HG02759 (cell line): ENCODE results near the gene BTBD9.
"Not testable (repeated sequence)": the region's sequence is repeated elsewhere in the genome, so short reads cannot be mapped to it uniquely, and the experiment has no call there.

Source experiments
- ATAC-seq: cut with Tn5 transposase; IDR thresholded peaks from one replicate; pipeline ENCODE4 v1.9.1; 2021; ENCODE audit warnings: mild to moderate bottlenecking, moderate library complexity; ENCODE audit not compliant: unreplicated experiment

Gene BTBD9

DNA sequence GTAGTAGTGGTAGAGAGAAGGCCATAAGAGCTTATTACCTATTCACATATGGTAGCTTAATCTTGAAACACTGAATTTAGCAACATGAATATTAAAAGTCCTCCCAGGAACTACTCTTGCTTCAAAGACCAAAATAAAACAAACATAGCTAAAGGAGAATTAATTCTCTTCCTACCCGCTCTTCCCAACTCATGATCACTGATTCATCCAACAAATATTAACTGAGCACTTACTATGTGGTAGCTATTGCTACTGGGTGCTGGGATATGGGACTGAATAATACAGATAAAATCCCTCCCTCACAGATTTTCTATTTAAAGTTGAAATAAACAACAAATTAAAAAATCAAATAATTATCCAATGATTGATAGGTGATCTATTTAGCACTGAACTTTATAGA is 287.1 kb downstream of the BTBD9 start:
- no peak for ATAC-seq

DNA sequence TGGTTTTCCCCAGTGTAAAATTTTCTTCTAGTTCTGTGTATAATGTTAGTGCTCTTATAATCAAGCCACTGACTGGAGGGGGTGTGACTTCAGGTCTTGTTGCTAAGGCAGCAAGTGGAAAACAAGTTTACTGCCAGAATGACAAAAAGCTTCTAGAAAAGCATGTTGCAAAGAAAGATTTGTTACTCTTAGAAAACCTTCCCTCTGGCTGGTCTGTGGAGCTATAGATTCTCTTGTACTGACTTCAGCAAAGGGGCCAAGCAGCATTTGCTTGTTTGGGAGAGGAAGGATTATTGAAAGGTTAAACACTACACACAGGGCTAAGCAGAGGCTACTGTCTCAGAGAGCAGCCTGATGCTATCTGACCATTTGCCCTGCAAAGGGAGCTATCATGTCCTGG is 288.8 kb downstream of the BTBD9 start:
- no peak for ATAC-seq

DNA sequence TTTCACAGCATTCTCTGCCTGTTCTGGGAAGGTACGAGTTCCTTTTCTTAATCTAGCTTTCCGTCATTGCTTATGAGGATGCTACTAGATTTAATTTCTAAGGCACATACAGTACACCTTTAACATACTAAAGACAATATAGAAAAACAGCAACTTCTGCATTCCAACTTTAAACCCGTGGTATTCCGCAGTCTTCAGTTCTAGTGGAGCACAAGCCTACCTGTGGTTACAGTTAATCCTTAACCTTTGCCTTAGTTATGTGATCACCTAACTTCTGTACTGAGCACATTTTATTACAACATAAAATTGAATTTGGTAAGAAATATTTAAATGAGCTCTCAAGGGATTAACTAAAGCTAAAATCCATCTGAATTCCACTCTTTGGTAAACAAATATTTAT is 289.5 kb downstream of the BTBD9 start:
- ATAC-seq: no peak

DNA sequence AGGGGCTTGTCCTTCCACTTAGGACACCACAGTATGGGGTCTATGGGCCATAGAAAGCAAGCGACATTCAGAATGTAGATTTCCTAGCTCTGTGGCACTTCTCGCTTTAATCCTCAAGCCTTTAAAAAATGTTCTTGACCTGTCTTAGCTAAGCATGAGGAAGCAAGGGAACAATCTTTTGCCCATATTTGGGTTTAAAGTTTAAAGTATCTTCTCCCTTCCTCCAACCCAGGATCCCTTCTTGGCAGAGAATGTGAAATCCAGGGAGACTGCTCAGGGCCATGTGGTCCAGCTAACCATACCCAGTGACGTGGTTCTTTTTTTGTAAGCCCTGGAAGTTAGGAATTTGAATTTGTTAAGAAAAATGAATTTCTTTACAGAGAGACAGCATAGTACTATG is 289.9 kb downstream of the BTBD9 start:
- ATAC-seq: no peak

DNA sequence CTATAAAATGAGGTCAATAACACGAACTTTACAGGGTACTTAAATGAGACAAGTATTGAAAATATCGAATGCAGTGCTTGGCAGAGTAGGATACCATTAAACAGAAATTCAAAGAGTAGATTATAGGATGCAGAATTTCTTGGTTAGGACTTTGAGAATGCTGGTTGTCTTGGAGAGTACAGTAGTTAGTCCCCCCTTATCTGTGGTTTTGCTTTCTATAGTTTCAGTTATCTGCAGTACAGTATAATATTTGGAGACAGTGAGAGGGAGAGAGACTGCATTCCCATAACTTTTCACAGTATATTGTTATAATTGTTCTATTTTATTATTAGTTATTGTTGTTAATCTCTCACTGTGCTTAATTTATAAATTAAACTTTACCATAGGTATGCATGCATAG is 290.5 kb downstream of the BTBD9 start:
- no peak for ATAC-seq

DNA sequence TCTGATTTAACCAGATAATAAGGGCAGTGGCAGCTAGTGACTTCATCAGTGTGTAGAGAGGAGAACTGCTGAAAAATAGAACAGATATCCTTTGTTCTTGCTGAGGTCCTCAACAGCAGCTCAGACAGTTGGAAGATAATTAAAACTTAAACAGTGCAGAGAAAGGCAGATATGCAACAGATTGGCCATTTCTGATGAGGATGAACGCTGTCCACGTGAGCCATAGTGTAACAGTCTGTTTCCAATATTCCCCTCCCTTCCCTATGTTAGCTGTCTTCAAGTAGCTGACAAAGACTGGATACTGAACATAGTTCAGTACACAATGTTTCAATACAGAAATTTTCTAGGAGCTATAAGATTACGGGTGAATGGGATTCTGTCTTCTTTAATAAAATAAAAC is 291.4 kb downstream of the BTBD9 start:
- ATAC-seq: no peak

DNA sequence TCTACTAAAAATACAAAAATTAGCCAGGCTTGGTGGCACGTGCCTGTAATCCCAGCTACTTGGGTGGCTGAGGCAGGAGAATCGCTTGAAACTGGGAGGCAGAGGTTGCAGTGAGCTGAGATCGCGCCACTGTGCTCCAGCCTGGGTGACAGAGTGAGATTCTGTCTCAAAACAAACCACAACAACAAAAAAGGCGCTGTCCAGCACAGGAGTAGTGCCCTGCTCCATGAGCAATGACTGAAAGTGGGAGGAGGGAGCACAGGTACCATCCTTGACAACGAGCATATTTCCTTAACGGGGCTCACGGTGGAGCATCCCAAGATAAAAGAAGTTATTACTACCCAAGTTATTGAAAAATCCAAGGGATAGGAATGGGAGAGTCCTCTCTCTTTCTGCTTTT is 291.9 kb downstream of the BTBD9 start:
- not testable (repeated sequence) for ATAC-seq

DNA sequence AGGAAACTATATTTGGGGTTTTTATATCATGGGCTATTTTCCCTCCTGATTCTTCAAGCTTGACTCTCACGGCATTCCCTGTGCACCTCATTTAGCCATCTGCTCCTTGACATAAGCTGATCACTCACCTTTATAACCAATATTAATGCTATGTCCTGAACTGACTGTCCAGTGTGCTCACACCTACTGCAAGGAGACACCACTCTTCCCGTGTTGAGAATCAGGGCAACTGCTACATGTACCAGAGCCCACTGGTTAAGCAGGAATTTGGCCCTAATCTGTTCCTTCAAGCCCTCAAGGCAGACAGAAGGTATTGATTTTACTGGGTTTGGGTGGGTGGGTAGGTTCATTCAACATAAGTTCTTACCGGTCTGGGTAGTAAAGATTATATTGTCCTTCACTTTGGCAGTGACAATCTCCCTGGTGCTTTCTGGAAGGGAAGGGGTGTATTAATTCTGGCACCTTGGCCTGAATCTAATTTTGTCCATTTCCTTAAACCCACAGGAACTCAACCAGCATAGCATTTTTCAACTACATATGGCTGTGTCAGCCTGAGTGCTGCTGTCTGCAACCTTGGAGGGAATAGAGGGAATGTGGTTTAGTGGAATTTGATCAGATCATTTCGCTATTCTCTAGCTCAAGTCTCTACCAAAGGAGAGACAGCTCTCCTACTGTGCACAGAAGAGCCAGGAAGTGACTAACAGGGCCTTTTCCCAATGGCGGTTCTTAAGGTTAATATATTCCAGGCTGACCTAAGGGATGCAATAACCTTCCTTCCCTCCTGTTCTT is 293.2 kb downstream of the BTBD9 start:
- no peak for ATAC-seq

DNA sequence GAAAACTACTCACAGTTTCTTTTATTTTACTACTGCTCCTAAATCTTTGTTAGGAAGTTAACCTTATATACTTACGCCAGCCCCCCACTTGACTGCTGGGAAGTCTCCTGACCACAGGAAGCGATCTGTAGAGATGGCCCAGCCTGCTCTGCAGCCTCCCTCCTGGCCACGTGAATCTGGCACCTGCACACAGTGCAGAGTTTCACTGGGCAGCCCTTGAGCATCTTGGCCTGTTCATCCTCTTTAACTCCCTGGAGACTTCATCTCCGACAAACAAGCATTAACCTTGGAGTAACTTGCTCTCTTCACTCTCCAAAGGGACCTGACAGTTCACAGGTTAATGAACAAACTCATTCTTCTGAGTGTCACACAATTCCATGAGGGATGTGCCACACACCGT is 294.1 kb downstream of the BTBD9 start:
- no peak for ATAC-seq

DNA sequence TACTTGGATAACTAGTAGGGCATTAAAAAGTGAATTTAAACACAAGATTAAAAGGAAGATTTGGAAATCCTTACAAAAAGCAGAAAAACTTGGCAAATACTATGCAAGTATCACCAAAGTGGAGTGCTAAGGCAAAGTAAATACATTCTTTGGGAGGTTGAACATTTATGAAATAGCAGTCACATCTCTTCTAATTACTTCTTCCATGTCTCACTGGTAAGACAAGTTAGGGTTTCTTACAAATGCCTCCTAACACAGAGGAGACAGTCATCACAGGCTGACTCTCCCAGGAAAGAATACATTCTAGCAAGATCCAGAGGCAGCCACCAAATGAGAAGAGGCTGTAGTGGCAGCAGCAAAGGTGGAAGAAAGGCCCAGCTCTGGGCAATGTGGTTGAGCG is 298.2 kb downstream of the BTBD9 start:
- no peak for ATAC-seq

DNA sequence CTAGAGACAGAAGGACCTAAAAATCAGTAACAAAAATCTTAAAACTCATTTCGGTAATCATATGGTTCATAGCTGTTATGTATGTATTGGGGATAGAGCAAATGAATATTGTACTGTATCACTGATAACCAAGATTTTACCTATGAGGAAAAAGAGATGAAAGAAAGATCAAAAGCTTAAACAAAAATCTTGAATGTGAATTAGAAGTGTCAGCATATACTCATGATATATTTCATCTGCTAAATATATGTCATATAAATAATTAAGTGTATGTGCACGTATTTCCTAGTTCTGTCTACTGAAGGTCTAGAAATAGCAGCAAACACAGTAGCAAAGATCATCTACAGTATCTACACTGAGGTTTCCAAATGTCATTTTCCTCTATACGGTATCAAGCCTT is 299.8 kb downstream of the BTBD9 start:
- ATAC-seq: no peak

DNA sequence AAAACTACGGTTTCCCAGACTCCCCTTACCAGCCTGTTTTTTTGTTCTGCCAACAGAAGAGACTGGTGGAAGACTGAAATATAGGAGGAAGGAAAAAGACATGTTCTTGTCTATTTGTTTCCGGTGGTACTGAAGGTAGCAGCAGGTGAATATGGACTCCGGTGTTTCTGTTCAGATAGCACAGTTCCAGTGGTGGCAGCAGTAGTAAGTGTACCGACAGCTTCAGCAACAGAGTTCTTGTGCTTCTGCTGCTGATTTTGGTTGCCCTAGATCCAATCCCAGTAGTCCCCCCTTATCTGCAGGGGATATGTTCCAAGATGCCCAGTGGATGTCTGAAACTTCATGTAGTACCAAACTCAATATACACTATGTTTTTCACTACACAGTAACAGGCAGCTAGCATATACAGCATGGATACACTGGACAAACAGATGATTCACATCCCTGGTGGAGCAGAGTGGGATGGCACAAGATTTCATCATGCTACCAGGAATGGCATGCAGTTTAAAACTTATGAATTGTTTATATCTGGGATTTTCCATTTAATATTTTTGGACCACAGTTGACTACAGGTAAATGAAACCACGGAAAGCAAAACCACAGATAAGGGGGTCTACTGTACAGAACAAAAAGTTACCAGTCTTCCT is 301.8 kb downstream of the BTBD9 start:
- ATAC-seq: no peak

DNA sequence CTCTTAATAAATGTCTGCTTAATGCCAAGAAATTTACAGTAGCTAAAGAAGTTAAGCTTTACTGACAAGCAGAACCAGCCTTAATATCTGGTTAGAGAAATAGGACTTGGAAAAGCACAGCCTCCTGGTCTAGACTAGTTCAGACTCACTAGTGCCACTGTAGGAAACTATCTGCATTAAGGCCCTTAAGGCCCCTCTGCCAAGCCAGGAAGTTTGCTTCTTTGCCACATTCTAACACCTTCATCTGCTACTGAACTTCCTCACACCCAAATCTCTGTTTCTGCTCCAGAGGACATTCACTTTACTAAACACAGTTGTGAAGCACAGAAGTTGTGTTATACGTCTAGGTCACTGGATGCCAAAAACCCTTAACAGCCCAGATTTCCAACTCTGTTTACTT is 302.8 kb downstream of the BTBD9 start:
- no peak for ATAC-seq

DNA sequence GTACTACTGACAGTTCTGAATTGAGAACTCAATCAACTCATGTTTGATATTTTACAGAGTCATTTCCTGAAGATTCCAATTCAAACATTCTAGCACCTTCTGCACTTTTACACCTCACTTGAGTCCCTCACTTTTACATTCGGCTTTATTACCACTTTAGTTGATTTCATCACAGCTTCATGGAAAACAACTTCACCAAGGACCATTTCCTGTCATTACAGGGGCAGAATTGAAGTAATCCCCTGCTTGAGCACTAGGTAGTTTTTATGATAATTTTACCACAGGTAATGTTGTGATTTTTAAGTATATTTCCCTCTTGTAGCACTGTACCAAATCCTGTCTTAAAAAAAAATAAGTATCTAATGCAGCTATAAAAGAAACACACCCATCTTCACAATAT is 312.9 kb downstream of the BTBD9 start:
- ATAC-seq: no peak

DNA sequence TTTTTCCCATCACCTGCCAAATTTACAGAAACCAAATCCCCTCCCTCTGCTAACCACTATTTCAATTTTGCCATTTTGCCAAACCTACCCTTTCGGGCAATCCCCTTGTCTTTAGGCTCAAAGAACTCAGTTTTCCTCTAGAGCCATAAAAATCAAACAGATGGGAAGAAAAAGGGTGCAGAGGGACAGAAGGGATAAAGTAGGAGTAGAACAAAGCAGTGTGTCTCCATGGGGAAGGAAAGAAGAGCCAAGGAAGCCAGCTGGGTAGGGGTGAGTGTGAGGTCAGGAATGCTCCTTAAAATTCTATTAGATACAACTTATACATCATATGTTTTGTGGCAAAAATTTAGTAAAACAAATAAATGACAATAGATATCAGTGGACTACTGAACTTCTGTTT is 316.5 kb downstream of the BTBD9 start:
- no peak for ATAC-seq

DNA sequence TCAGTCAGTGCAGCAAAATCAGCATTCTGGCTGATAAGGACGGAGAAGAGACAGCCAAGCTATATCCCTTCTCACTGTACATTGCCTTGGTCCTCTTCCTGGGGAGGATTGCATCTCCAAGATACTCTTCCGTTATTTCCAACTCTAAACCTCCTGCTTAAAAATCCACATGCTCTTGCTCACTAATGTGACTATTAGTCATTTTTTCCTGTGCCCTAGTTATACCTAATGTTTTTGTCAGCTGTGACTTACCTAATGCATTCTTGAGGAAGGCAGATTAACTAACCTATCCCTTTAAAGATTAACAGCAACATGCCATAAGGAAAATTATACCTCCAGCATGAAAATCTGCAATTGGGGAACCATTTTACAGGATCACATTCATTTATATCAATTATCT is 317.6 kb downstream of the BTBD9 start:
- ATAC-seq: no peak

DNA sequence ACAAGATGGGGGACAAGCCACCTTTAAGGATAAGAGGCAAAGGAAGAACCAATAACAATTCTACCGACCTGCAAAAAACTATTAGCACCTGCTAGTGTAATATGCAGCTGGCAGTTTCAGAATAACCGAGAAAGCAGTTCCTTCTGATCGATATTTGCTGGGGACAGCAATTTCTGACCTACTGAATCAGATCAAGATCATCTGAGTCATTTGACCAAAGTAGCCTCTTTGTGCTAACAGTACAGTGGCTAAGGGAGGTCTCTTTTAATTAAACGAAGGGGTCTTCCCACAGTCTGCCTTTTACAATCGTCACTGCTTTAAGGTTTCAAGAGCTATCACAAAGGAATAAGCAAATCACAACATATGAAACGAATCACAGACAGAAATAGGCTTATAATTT is 318.9 kb downstream of the BTBD9 start:
- ATAC-seq: peak; percentile 69

DNA sequence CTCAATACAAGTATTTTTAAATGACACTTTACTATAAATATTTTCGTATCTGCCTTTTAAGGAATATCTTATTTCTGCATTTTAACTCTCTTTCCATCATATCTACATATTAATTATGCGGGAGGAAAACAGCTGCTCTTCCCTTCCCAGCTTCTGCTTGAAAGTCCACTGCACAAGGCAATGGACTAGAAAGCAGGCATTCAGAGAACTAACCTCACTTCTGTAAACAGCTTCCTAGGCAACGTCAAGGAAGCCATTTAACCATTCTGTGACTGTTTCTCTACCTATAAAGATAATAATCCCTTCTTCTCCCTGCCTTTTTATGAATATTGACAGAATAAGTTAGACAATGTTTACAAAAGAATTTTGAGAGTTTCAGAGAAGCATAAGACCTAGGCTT is 319.4 kb downstream of the BTBD9 start:
- no peak for ATAC-seq

DNA sequence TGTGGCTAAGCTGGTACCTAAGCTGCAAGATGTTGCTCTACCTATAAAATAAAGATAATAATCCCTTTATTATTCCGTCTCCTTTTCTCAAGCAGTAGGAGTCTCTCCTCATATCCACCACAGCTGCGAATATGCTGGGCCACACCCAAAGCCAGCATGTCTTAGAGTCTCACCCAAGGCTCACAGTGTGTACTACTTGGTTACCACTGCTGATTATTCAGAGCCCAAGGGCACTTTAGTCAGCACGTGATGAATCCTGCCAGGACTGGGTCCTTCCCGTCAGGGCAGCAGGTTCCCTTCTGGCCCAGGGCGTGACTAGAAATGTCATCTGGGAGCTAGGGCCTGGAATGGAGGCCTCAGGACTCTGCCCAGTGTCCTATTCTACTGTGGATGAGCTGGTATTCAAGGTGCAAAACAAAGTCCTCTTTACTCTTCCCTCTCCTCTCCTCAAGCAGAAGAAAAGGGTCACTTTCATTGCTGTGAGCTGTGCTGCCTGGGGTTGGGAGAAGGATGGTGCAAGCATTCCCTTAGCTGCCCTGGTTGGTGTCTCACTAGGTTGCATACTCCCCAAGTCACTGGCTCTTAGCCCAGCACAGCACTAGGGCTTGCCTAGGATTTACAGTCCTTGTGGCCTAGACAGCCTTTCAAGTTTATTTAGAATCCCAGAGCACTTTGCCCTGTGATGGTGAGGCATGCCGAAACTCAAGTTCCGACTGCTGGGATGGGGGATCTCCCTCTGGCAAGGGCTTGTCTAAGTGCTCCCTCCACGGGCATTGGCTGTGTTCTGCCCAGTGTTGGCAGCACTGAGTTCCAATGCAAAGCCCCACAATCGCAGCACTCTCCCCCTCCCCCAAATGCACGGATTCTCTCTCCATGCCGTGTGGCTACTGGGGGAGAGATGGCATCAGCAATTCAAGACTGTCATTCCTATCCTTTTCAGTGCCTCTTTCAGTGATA is 320.2 kb downstream of the BTBD9 start:
- ATAC-seq: no peak

DNA sequence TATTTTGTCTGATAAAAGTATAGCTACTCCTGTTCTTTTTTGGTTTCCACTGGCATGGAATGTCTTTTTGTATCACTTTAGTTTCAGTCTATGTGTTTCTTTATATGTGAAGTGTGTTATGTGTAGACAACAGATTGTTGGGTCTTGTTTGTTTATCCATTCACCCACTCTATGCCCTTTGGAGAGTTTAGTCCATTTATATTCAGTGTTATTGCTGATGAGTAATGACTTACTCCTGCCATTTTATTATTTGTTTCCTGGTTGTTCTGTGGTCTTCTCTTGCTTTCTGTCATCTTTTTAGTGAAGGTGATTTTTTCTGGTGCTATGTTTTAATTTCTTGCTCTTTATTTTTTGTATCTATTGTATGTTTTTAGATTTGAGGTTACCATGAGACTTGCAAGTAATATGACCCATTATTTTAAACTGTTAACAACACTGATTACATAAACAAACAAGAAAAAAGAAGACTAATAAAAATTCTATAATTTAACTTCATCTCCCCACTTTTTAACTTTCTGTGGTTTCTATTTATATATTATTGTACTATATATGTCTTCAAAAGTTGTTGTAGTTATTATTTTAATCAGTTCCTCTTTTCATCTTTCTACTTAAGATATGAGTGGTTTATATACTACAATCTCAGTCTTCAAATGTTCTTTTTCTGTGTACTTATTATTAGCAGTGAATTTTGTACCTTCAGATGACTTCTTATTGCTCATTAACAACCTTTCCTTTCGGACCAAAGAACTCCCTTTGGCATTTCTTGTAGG is 323.4 kb downstream of the BTBD9 start:
- peak; percentile 55 for ATAC-seq

DNA sequence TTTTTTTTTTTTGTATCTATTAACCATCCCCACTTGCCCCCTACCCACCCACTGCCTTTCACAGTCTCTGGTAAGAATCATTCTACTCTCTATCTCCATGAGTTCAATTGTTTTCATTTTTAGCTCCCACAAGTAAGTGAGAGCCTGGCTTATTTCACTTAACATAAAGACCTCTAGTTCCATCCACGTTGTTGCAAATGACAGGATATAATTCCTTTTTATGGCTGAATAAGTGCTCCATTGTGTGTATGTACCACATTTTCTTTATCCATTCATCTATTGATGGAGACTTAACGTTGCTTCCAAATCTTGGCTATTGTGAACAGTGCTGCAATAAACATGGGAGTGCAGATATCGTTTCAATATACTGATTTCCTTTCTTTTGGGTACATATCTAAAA is 328.5 kb downstream of the BTBD9 start:
- no peak for ATAC-seq
